ENCODE measurements around the gene ZNF358.
A peak's percentile ranks its signal among the peaks of the same experiment; 100 is the strongest.

ZNF358 gene

GRCh38 chr19:7519361-7520130, 3.6 kb downstream of the ZNF358 start:
- no peak overlapping the region for H3K4me2 ChIP-seq (ENCODE audit: insufficient read depth, low read length)
- H3K4me3 ChIP-seq (ENCODE audit: low read depth in 1 of 2, low read length in 2 of 2): no peak overlapping the region
- H3K27me3 ChIP-seq (ENCODE audit: insufficient read depth, low read length, poor library complexity): no peaks in the 10 kb centered on the region
- TF ChIP-seq EZH2 (IDR thresholded peaks at IDR 0.05; ENCODE audit: borderline replicate concordance, low read depth, low read length, severe bottlenecking) (no peak), CTCF (IDR thresholded peaks at IDR 0.05; ENCODE audit: borderline replicate concordance, extremely low read depth, low read length, poor library complexity, severe bottlenecking) (no peak)
- no peak for ATAC-seq (ENCODE audit: insufficient read depth, low read depth)
- H3K79me2 ChIP-seq (ENCODE audit: insufficient read depth, low read length): peaks cover 30% of the 10 kb centered on the region
- H2AFZ ChIP-seq (ENCODE audit: low read depth, low read length): no peak overlapping the region
- H3K4me1 ChIP-seq (ENCODE audit: insufficient read depth, low read length): peaks cover 47% of the 10 kb centered on the region
- no peak overlapping the region for H3K27ac ChIP-seq (ENCODE audit: low read length)
- DNase-seq: no peak
- H3K36me3 ChIP-seq (ENCODE audit: insufficient read depth, low read length): 0 out of 2 replicates have a peak, but pooled peaks cover 8% of the 10 kb centered on the region
- H4K20me1 ChIP-seq (ENCODE audit: insufficient read depth, low read length): no peaks in the 10 kb centered on the region; the same call in 1 of the 2 replicates
- no peak overlapping the region for H3K9ac ChIP-seq (ENCODE audit: low read depth, low read length)
- no peaks in the 10 kb centered on the region for H3K9me3 ChIP-seq (ENCODE audit: insufficient read depth, low read length, severe bottlenecking)

- H3K4me3 ChIP-seq (ENCODE audit: low read depth in 1 of 2, low read length in 2 of 2): no peak overlapping the region
- no peak overlapping the region for H2AFZ ChIP-seq (ENCODE audit: low read depth, low read length)
- 0 out of 2 replicates have a peak, but pooled peaks cover 13% of the 10 kb centered on the region for H3K36me3 ChIP-seq (ENCODE audit: insufficient read depth, low read length)
- peaks cover 42% of the 10 kb centered on the region for H3K4me1 ChIP-seq (ENCODE audit: insufficient read depth, low read length)
- H3K79me2 ChIP-seq (ENCODE audit: insufficient read depth, low read length): peaks cover 30% of the 10 kb centered on the region
- TF ChIP-seq EZH2 (IDR thresholded peaks at IDR 0.05; ENCODE audit: borderline replicate concordance, low read depth, low read length, severe bottlenecking) (no peak), CTCF (IDR thresholded peaks at IDR 0.05; ENCODE audit: borderline replicate concordance, extremely low read depth, low read length, poor library complexity, severe bottlenecking) (no peak)
- H3K9ac ChIP-seq (ENCODE audit: low read depth, low read length): no peak overlapping the region
- no peak for ATAC-seq (ENCODE audit: insufficient read depth, low read depth)
- no peak for DNase-seq
- no peak overlapping the region for H3K4me2 ChIP-seq (ENCODE audit: insufficient read depth, low read length)
- H4K20me1 ChIP-seq (ENCODE audit: insufficient read depth, low read length): no peaks in the 10 kb centered on the region; the same call in 1 of the 2 replicates
- no peaks in the 10 kb centered on the region for H3K27me3 ChIP-seq (ENCODE audit: insufficient read depth, low read length, poor library complexity)
- no peaks in the 10 kb centered on the region for H3K9me3 ChIP-seq (ENCODE audit: insufficient read depth, low read length, severe bottlenecking)
- no peak overlapping the region for H3K27ac ChIP-seq (ENCODE audit: low read length)
These were observed 4.5 kb downstream of the ZNF358 start for GRCh38 chr19:7520131-7521051.

- Histone ChIP-seq H3K9ac (ENCODE audit: low read depth, low read length) (peak overlapping the region; percentile 64), H3K9me3 (ENCODE audit: insufficient read depth, low read length, severe bottlenecking) (no peaks in the 10 kb centered on the region), H3K36me3 (ENCODE audit: insufficient read depth, low read length) (peaks cover 21% of the 10 kb centered on the region; the same call in 1 of the 2 replicates), H3K27me3 (ENCODE audit: insufficient read depth, low read length, poor library complexity) (no peaks in the 10 kb centered on the region), H3K4me1 (ENCODE audit: insufficient read depth, low read length) (peaks cover 34% of the 10 kb centered on the region), H2AFZ (ENCODE audit: low read depth, low read length) (peak overlapping the region; percentile 74), H4K20me1 (ENCODE audit: insufficient read depth, low read length) (no peaks in the 10 kb centered on the region; the same call in 1 of the 2 replicates), H3K4me2 (ENCODE audit: insufficient read depth, low read length) (peak overlapping the region; percentile 84), H3K4me3 (ENCODE audit: low read depth in 1 of 2, low read length in 2 of 2) (peak overlapping the region in 1 of 2 experiments; percentile 77; a peak in 2 of 4 replicates), H3K27ac (ENCODE audit: low read length) (peak overlapping the region; percentile 76), H3K79me2 (ENCODE audit: insufficient read depth, low read length) (peaks cover 26% of the 10 kb centered on the region)
- DNase-seq (no peak), ATAC-seq (ENCODE audit: insufficient read depth, low read depth) (no peak)
- no peak for TF ChIP-seq CTCF (IDR thresholded peaks at IDR 0.05; ENCODE audit: borderline replicate concordance, extremely low read depth, low read length, poor library complexity, severe bottlenecking)
- no peak for TF ChIP-seq EZH2 (IDR thresholded peaks at IDR 0.05; ENCODE audit: borderline replicate concordance, low read depth, low read length, severe bottlenecking)
These were observed 5.7 kb downstream of the ZNF358 start for GRCh38 chr19:7521551-7522071.
